ENCODE data around the gene POLR3B.

DNA sequence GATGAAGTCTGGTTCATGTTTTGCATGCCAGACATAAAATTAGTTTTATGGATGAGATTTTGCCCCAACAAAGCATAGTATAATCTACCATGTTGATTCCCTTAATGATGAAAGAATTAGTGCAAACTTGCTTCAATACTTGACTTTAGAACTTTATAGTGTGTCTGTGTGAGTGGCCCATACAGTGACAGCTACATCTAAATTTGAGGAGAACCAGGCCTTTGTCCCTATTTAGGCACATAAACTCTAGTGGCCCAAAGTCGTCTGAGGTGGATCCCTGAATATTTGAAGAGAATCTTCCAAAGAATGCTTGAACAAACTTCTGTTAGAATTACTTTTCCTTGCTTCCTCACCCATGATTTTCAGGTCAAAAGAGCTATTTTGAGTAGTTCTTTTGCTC is 70.4 kb downstream of the POLR3B start:
- TF ChIP-seq, protein P1, sequence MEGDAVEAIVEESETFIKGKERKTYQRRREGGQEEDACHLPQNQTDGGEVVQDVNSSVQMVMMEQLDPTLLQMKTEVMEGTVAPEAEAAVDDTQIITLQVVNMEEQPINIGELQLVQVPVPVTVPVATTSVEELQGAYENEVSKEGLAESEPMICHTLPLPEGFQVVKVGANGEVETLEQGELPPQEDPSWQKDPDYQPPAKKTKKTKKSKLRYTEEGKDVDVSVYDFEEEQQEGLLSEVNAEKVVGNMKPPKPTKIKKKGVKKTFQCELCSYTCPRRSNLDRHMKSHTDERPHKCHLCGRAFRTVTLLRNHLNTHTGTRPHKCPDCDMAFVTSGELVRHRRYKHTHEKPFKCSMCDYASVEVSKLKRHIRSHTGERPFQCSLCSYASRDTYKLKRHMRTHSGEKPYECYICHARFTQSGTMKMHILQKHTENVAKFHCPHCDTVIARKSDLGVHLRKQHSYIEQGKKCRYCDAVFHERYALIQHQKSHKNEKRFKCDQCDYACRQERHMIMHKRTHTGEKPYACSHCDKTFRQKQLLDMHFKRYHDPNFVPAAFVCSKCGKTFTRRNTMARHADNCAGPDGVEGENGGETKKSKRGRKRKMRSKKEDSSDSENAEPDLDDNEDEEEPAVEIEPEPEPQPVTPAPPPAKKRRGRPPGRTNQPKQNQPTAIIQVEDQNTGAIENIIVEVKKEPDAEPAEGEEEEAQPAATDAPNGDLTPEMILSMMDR (IDR thresholded peaks at IDR 0.05), result no peak
- no peak for TF ChIP-seq POLR2A (IDR thresholded peaks at IDR 0.05)
